UCSD-AML1 (cell line): ENCODE data around the gene PLGRKT.
"Not testable (repeated sequence)": the region's sequence is repeated elsewhere in the genome, so short reads cannot be mapped to it uniquely, and the experiment has no call there.

Experiments
- DNase-seq: peaks from one replicate; lab custom pipeline; 2025; ENCODE audit not compliant: unreplicated experiment; lab: John Stamatoyannopoulos, UW

Gene PLGRKT

DNA sequence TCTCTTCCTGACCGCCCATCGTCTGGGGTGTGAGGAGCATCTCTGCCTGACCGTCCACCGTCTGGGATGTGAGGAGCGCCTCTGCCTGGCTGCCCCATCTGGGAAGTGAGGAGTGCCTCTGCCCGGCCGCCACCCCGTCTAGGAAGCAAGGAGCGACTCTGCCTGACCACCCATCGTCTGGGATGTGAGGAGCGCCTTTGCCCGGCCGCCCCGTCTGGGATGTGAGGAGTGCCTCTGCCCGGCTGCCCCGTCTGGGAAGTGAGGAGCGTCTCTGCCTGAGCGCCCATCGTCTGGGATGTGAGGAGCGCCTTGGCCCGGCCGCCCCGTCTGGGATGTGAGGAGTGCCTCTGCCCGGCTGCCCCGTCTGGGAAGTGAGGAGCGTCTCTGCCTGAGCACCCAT, 4.4 kb downstream of the PLGRKT start:
- not testable (repeated sequence) for DNase-seq

GRCh38 chr9:5432890-5433289, 4.8 kb downstream of the PLGRKT start:
- not testable (repeated sequence) for DNase-seq

- no peak for DNase-seq
Measured at GRCh38 chr9:5430912-5431311, 6.8 kb downstream of the PLGRKT start.

GRCh38 chr9:5429873-5430564, 7.7 kb downstream of the PLGRKT start:
- no peak for DNase-seq

- DNase-seq: no peak
Measured at GRCh38 chr9:5428794-5429528, 8.8 kb downstream of the PLGRKT start.

DNA sequence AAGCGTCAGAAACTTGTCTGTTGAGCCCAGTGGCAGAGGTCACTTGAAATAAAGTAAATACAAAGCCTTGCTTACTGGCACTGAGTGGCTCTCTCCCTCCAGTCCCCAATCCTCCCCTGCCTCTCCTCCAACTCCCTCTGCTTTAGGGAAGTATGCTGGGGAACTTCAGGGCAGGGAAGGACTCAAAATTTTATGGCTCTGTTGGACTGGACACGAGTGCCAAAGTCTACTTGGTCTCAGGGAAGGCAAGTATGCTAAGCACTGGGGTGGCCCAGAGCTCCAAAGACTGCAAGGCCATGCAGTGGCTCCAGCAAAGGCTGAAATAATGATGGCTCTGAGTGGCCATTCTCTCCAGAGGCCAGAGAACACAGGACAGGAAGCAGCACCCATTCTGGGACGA, 9.6 kb downstream of the PLGRKT start:
- no peak for DNase-seq

- DNase-seq: no peak
Measured at GRCh38 chr9:5427005-5427404, 10.7 kb downstream of the PLGRKT start.

GRCh38 chr9:5425006-5425628, 12.6 kb downstream of the PLGRKT start:
- no peak for DNase-seq

DNA sequence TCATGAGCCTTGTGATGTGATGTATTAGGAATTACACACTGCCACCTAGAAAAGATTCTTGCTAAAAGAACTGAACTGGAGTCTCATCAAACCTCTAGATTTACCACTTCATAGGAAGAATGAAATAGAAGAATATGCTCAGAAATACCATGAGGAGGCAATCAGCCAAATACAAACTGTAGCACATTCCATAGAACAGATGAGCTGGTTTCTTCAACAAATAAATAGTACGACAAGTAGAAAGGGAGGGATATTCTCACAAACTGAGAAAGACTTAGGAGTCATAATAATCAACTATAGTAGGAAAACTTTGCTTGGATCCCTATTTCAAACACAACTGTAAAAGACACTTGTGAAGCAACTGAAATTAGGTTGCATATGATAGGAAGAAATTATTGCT, 15.4 kb downstream of the PLGRKT start:
- DNase-seq: no peak

GRCh38 chr9:5421163-5421562, 16.6 kb downstream of the PLGRKT start:
- DNase-seq: no peak

GRCh38 chr9:5419987-5420386, 17.7 kb downstream of the PLGRKT start:
- no peak for DNase-seq

DNA sequence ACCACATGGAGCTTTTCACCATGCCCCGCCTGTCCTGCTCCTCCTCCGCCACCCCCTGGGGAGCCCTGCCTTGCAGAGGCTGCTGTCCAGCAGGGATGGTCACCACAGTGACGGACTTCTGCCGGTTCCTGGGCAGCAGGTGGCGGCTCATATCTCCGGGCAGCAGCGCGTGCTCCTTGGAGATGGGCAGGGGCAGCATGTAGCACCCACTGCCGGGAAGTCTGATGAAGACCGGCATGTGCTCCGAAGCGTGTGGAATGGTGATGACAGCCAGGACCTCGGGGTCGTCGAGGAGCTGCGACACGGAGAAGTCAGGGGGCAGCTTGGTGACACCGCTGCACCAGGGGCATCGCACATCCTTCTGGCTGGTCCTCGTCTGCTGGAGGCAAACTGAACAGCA, 19.2 kb downstream of the PLGRKT start:
- no peak for DNase-seq

- DNase-seq: no peak
Measured at GRCh38 chr9:5416953-5417352, 20.8 kb downstream of the PLGRKT start.

- no peak for DNase-seq
Measured at GRCh38 chr9:5408596-5408995, 29.1 kb downstream of the PLGRKT start.

GRCh38 chr9:5402217-5402616, 35.5 kb downstream of the PLGRKT start:
- DNase-seq: no peak

DNA sequence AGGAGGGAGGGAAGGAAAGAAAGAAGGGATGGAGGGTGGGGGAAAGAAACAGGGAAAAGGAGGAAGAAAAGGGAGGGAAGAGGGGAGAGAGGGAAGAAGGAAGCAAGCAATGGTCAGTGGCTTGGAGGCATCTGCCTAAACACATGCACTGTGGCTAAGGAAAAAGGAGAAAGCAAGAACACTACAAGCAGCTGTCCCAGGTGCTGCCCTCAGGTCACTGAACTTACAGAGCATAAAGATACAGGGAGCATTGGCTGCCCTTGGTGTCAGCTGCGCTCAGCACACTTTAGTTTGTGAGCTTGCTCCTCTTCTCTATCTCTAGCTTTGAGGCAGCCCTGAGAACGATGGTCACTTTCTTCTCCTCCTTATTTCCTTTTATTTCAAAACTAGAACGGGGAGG, 40.2 kb downstream of the PLGRKT start:
- DNase-seq: not testable (repeated sequence)

DNA sequence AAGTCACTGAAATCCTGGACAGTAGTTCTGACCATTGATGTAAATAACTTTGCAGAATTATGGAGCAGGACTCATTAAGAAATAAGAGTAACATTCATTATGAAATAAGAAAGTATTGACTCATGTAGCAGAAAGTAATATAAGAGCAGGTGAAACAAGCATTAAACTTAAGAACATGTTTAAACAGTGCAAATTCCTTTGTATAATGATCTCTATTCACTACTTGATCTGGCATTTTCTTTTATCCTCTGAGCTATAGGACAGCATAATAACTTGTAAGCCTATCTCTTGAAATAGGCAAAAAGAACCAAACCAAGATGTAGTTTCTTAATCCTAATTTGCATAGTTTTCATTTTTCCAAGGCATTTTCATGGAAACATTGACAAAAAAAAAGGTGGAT, 42.3 kb downstream of the PLGRKT start:
- DNase-seq: no peak

GRCh38 chr9:5393976-5394375, 43.7 kb downstream of the PLGRKT start:
- DNase-seq: not testable (repeated sequence)

DNA sequence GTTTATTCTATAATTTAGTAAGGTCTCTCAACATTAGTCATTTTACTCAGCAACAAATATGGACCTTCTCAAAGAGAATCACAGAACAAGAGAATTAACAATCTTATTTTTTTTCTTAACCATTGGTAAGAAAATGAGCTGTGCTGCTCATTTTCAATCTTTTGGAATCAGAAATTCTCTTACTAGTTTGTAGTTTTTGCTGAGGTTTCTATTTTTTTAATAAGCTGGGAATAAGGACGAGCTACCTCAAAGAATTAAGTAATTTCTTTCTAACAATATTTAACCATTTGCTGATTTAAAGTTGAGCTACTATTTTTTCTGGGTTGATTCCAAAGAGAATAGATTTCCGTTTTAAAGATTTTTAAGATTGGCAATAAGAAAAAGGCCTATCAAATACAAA, 44.2 kb downstream of the PLGRKT start:
- DNase-seq: no peak

DNA sequence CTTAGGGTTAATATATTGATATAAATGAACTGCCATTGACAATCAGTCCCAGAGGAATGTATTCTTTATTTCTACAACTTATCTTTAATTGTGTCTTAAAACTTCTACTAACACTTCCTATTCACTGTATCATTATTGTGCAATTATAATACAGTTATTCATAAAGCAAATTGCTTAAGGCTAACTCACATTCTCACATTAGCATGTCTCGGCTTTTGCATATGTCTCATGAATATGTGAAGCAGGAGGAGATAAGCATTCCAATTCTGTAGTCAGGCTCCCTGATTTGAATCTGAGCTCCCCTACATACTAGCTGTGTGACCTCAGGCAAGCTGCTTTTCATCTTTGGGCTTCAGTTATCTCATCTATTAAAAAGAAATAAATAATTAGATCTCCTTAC, 45.4 kb downstream of the PLGRKT start:
- no peak for DNase-seq

DNA sequence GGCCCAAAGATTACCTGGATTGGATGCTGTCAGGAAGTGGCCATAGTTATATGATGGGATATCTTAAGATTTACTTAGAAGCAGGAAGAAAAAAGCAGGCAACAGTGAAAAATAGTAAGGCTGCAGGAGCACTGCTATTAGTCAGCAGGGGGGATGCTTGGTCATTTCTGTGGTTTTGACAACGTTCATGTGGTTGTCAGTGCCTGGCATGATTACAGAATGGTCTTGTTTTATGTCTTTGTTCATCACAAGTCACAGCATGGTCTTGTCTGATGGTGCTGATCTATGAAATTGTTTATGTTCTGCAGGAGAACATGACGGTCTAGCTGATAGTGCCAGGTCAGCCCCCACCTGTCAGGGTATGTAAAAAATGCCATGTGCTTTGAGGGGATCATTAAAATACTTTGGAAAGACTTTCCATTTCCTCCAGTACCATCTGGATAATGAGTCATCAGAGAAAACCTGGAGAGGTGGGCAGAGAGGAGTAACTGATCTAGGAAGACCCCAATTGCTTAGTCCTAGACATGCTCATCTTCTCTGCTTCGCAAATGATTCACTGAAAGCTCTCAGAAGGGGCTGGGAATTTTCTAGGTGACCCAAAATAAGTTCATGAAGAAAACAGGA, 48.5 kb downstream of the PLGRKT start:
- DNase-seq: no peak
